OCI-LY3 (cell line): Measurements from ENCODE around the gene TBCA.

Experiments used
- CTCF ChIP-seq: fragments of 200-600, 300-600 bp; sonication (generic); IDR thresholded peaks from 2 replicates; pipeline ENCODE4 v1.5.1; 2014; ENCODE audit warnings: antibody characterized with exemption, low read length, low read depth
- EZH2phosphoT487 ChIP-seq: fragments of 200-600 bp; shearing (Covaris generic); IDR thresholded peaks from 2 replicates; pipeline ENCODE4 v1.6.1; 2018; ENCODE audit warnings: antibody characterized with exemption, mixed run types, low read depth

GRCh38 chr5:77777281-77777892 is 1.2 kb upstream of the TBCA start:
- TF ChIP-seq CTCF (no peak), EZH2phosphoT487 (no peak)
